ENCODE results near the gene SLC25A3.

- TF ChIP-seq CTCF (IDR thresholded peaks at IDR 0.05) (no peak), POLR2A (IDR thresholded peaks at IDR 0.05) (no peak)
Measured at GRCh38 chr12:98574110-98574509, 19.4 kb upstream of the SLC25A3 start.
